MCF 10A (cell line): ENCODE measurements around the gene B4GALT1. TPM values are rescaled to one million over a fixed set of nuclear protein-coding genes. Genes with fewer than 3 reads are reported as not detected.
"Not testable (repeated sequence)": the region's sequence is repeated elsewhere in the genome, so short reads cannot be mapped to it uniquely, and the experiment has no call there.

Experiments
- BruUV-seq: library from RNA; stranded (reverse); fragments of 400-500 nt; replicated peaks from 2 replicates; lab custom pipeline; 2021; lab: Mats Ljungman, UMichigan
- CTCF ChIA-PET: fragments of 300-600 bp; sonication (Branson Sonifier 250); formaldehyde crosslinking; extraction: SDS; loops from one replicate; lab custom pipeline; 2021; ENCODE audit warnings: antibody characterized with exemption, inconsistent platforms; lab: Yijun Ruan, JAX
- POLR2A ChIA-PET: fragments of 300-600, 350-650 bp; sonication (Branson Sonifier 250); formaldehyde crosslinking; extraction: SDS; loops from one replicate; lab custom pipeline; 2020; ENCODE audit warnings: antibody characterized with exemption, inconsistent platforms; lab: Yijun Ruan, JAX
- DNase-seq: peaks from one replicate; pipeline ENCODE4 v3.0.0-alpha.2; 2018; ENCODE audit not compliant: unreplicated experiment
- H3K27ac Mint-ChIP-seq: one replicate; pipeline ENCODE4 v1.8.0; 2022; ENCODE audit warnings: mild to moderate bottlenecking, low read depth, mixed read lengths; ENCODE audit not compliant: unreplicated experiment
- H3K27me3 Mint-ChIP-seq: one replicate; pipeline ENCODE4 v1.8.0; 2022; ENCODE audit warnings: mixed read lengths; ENCODE audit not compliant: insufficient read depth, unreplicated experiment
- H3K36me3 Mint-ChIP-seq: one replicate; pipeline ENCODE4 v1.8.0; 2022; ENCODE audit warnings: mild to moderate bottlenecking, moderate library complexity, mixed read lengths; ENCODE audit not compliant: insufficient read depth, unreplicated experiment
- H3K4me1 Mint-ChIP-seq: one replicate; pipeline ENCODE4 v1.8.0; 2022; ENCODE audit warnings: mixed read lengths; ENCODE audit not compliant: insufficient read depth, unreplicated experiment
- H3K4me3 Mint-ChIP-seq: one replicate; pipeline ENCODE4 v1.8.0; 2022; ENCODE audit warnings: mild to moderate bottlenecking, moderate library complexity, mixed read lengths; ENCODE audit not compliant: unreplicated experiment
- H3K9me3 Mint-ChIP-seq: one replicate; pipeline ENCODE4 v1.8.0; 2022; ENCODE audit warnings: mixed read lengths; ENCODE audit not compliant: unreplicated experiment
- CTCF ChIP-seq: fragments of 200-600 bp; IDR thresholded peaks from one replicate; pipeline ENCODE4 v1.8.0; 2022; ENCODE audit warnings: antibody characterized with exemption, mild to moderate bottlenecking; ENCODE audit not compliant: unreplicated experiment
- intact Hi-C: fragments of 100-400 bp; cut with micrococcal nuclease; formaldehyde crosslinking; loops from 2 replicates; pipeline ENCODE4 v1.14.1; 2022
- total RNA-seq: library from RNA; stranded (reverse); gene quantifications from 2 replicates; pipeline ENCODE4 v1.2.3, GENCODE V29; 2022

B4GALT1 gene
- total RNA-seq, 1 experiment from 2014 or later: 184 TPM

DNA sequence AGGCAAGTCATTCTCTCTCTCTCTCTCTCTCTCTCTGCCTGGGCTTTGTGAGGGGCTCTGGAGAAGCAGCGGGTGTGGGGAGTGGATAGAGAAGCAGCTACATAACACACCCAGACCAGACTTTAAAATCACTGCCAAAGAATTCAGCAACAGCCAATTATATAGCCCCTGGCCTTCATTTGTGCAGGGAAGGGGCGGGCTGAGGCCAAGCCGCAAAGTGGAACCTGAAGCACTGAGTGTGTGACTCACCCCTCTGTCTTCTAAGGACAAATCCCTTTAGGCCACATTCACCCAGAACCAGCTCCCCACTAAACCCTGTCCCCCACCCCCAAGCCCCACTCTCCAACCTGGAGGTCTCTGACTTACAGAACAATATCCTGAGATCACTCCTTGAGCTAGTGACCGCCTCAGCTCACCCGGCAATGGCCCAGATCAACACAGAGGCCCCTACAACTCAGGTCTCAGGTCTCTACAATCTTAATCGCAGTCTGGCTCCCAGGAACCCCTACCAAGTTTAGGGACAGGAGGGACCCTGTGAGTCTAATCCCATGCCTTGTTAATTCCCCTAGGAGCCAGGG lies 6.0 kb downstream of the B4GALT1 start:
- peaks cover 34% of the 10 kb centered on the region for H3K36me3 Mint-ChIP-seq
- peaks cover 64% of the 10 kb centered on the region for H3K4me1 Mint-ChIP-seq
- TF ChIP-seq CTCF: no peak
- intact Hi-C loops: no loop called here
- DNase-seq: peak; percentile 96
- ChIA-PET CTCF (interaction anchor here (0.6 to 2.2 kb wide), 9 partner anchors 28 to 102 kb away, joined by 3 to 10 read pairs (median 4); no protein-coding TSS in a partner anchor), POLR2A (interaction anchor here (0.7 to 12.0 kb wide), 20 partner anchors 10 to 588 kb away, joined by 3 to 242 read pairs (median 17); partner anchors contain the start of genes BAG1, CHMP5, DNAJA1 and NDUFB6)
- peak overlapping the region; percentile 96 for H3K4me3 Mint-ChIP-seq
- no TSS peak for BruUV-seq
- H3K9me3 Mint-ChIP-seq: no peaks in the 10 kb centered on the region
- H3K27me3 Mint-ChIP-seq: no peaks in the 10 kb centered on the region
- H3K27ac Mint-ChIP-seq: peak overlapping the region; percentile 89

GRCh38 chr9:33160446-33160845 lies 6.7 kb downstream of the B4GALT1 start:
- DNase-seq, H3K27me3 Mint-ChIP-seq, H3K9me3 Mint-ChIP-seq, intact Hi-C loops: not testable (repeated sequence)
- Mint-ChIP-seq H3K27ac (peak overlapping the region; percentile 89), H3K4me3 (peak overlapping the region; percentile 96), H3K4me1 (peaks cover 69% of the 10 kb centered on the region), H3K36me3 (peaks cover 32% of the 10 kb centered on the region)
- ChIA-PET POLR2A (interaction anchor here (0.6 to 12.0 kb wide), 30 partner anchors 9 to 608 kb away, joined by 3 to 242 read pairs (median 6); partner anchors contain the start of genes BAG1, CHMP5, DNAJA1 and NDUFB6), CTCF (interaction anchor here (0.6 to 2.2 kb wide), 9 partner anchors 9 to 234 kb away, joined by 3 to 10 read pairs (median 4); no protein-coding TSS in a partner anchor)
- TSS peak; percentile 27 for BruUV-seq

- CTCF ChIA-PET: interaction anchor here (0.6 to 2.2 kb wide), 10 partner anchors 8 to 235 kb away, joined by 3 to 10 read pairs (median 4); no protein-coding TSS in a partner anchor
- peak; percentile 77 for DNase-seq
- intact Hi-C loops: no loop called here
- Mint-ChIP-seq H3K27ac (peak overlapping the region; percentile 89), H3K27me3 (no peaks in the 10 kb centered on the region), H3K9me3 (no peaks in the 10 kb centered on the region), H3K4me3 (peak overlapping the region; percentile 96), H3K36me3 (peaks cover 32% of the 10 kb centered on the region), H3K4me1 (peaks cover 76% of the 10 kb centered on the region)
- POLR2A ChIA-PET: interaction anchor here (0.6 to 12.0 kb wide), 26 partner anchors 8 to 608 kb away, joined by 3 to 242 read pairs (median 8); partner anchors contain the start of genes BAG1, CHMP5, DNAJA1 and NDUFB6
- BruUV-seq: no TSS peak
- no peak for TF ChIP-seq CTCF
Measured at GRCh38 chr9:33159777-33160127, 7.4 kb downstream of the B4GALT1 start.

- H3K9me3 Mint-ChIP-seq: no peaks in the 10 kb centered on the region
- peaks cover 74% of the 10 kb centered on the region for H3K4me1 Mint-ChIP-seq
- intact Hi-C loops: no loop called here
- BruUV-seq: no TSS peak
- H3K27me3 Mint-ChIP-seq: no peaks in the 10 kb centered on the region
- peaks cover 28% of the 10 kb centered on the region for H3K36me3 Mint-ChIP-seq
- CTCF ChIA-PET: interaction anchor here (0.6 to 2.7 kb wide), 9 partner anchors 26 to 580 kb away, joined by 3 to 13 read pairs (median 4); no protein-coding TSS in a partner anchor
- POLR2A ChIA-PET: interaction anchor here (0.6 to 12.0 kb wide), 21 partner anchors 8 to 607 kb away, joined by 3 to 242 read pairs (median 10); partner anchors contain the start of genes B4GALT1, BAG1, CHMP5 and DNAJA1
- DNase-seq: peak; percentile 78
- TF ChIP-seq CTCF: no peak
- peak overlapping the region; percentile 96 for H3K4me3 Mint-ChIP-seq
- peak overlapping the region; percentile 89 for H3K27ac Mint-ChIP-seq
Measured at GRCh38 chr9:33158843-33159776, 8.0 kb downstream of the B4GALT1 start.
